Activated CD4-positive, alpha-beta T cell treated with anti-CD3 and anti-CD28 coated beads for 36 hours (primary cell): ENCODE data around the gene SAFB. TPM values are rescaled to one million over a fixed set of nuclear protein-coding genes. Genes with fewer than 3 reads are reported as not detected.
"Not testable (repeated sequence)": the region's sequence is repeated elsewhere in the genome, so short reads cannot be mapped to it uniquely, and the experiment has no call there.

Experiments
- ATAC-seq: fragments of 200-7000 bp; cut with Tn5 transposase; one replicate; pipeline ENCODE4 v1.10.0; 2021; ENCODE audit warnings: mild to moderate bottlenecking, moderate library complexity
- CTCF ChIA-PET: fragments of 350-600 bp; sonication (Branson Sonifier 250); formaldehyde crosslinking; loops from one replicate; lab custom pipeline; 2021; ENCODE audit warnings: antibody characterized with exemption; lab: Charles Lee
- POLR2A ChIA-PET: fragments of 350-600 bp; sonication (Branson Sonifier 250); formaldehyde crosslinking; loops from one replicate; lab custom pipeline; 2021; ENCODE audit warnings: antibody characterized with exemption, inconsistent platforms; lab: Charles Lee
- DNase-seq: peaks from one replicate; pipeline ENCODE4 v3.0.0-alpha.2; 2020
- H3K27ac Mint-ChIP-seq: one replicate; pipeline ENCODE4 v1.8.0; 2021; ENCODE audit warnings: mixed read lengths
- H3K27me3 Mint-ChIP-seq: one replicate; pipeline ENCODE4 v1.8.0; 2021; ENCODE audit warnings: mixed read lengths
- H3K36me3 Mint-ChIP-seq: one replicate; pipeline ENCODE4 v1.8.0; 2021; ENCODE audit warnings: low read depth, mixed read lengths
- H3K4me1 Mint-ChIP-seq: one replicate; pipeline ENCODE4 v1.8.0; 2021; ENCODE audit warnings: mixed read lengths
- H3K4me3 Mint-ChIP-seq: one replicate; pipeline ENCODE4 v1.8.0; 2021; ENCODE audit warnings: mild to moderate bottlenecking, moderate library complexity, mixed read lengths
- H3K9me3 Mint-ChIP-seq: one replicate; pipeline ENCODE4 v1.8.0; 2021; ENCODE audit warnings: low read depth, mixed read lengths
- intact Hi-C, 2 experiments: fragments of 100-400 bp; cut with DNase I in 1 of 2; cut with micrococcal nuclease in 1 of 2; formaldehyde crosslinking; loops; one replicate each; pipeline versions ENCODE4 v1.14.2 to v1.15.1; 2022 to 2024; cut with DNase I, micrococcal nuclease
- total RNA-seq, 2 experiments: library from RNA; stranded (reverse); gene quantifications; one replicate each; pipeline ENCODE4 v1.2.3, GENCODE V29; 2021

Gene SAFB
- total RNA-seq, 2 experiments from 2014 or later: 100 to 118 TPM

DNA sequence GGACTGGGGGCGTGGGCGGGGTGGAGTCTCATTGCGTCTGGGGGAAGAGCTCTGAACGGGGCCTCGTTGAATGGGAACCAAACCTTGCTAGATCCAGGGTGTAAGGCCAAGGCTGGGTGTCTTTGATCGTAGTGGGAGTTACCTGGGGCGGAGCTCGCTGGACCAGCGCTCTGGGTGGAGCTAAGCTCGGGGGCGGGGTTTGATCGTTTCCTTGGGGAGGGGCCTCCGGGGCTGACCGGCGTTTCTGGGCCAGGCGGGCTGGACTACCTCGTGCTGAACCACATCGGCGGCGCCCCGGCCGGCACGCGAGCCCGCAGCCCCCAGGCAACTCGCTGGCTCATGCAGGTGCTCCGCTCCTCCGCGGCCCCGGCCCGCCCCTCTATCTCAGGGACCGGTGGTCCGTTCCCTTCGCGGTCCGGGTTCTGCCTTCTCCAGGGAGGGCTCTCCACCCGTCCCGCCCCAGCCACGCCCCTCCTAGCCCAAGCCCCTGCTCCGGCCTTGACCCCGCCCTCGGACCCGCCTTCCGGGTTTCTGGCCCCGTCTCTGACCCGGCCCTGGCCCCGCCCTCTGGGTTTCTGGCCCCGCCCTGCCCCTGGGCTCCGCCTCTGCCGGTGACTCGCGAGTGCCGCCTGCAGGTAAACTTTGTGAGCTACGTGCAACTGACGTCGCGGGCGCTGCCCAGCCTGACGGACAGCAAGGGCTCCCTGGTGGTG lies 63.9 kb downstream of the SAFB start:
- peak overlapping the region; percentile 69 for H3K4me3 Mint-ChIP-seq

GRCh38 chr19:5687360-5688198 lies 64.7 kb downstream of the SAFB start:
- ATAC-seq (no peak), DNase-seq (no peak)
- ChIA-PET POLR2A (interaction anchor here (0.7 to 1.8 kb wide), 7 partner anchors 10 to 217 kb away, joined by 3 to 15 read pairs (median 3); partner anchors contain the start of genes CATSPERD, LONP1, SAFB and SAFB2), CTCF (interaction anchor here (0.6 to 2.1 kb wide), 9 partner anchors 12 to 119 kb away, joined by 3 to 14 read pairs (median 4); partner anchors contain the start of genes SAFB and SAFB2)
- Mint-ChIP-seq H3K4me3 (peak overlapping the region; percentile 69), H3K9me3 (no peaks in the 10 kb centered on the region), H3K27ac (no peak overlapping the region), H3K4me1 (peaks cover 19% of the 10 kb centered on the region), H3K36me3 (peaks cover 25% of the 10 kb centered on the region), H3K27me3 (no peaks in the 10 kb centered on the region)
- intact Hi-C loops: loop anchor here in 1 of 2 experiments (1.0 to 10.0 kb wide), 5 partner anchors 217 to 1703 kb away; partner anchors contain the start of genes EEF2, MPND, VMAC and ZBTB7A

More for the DNA sequence above, 63.9 kb downstream of the SAFB start:
- Mint-ChIP-seq H3K36me3 (peaks cover 18% of the 10 kb centered on the region), H3K27me3 (no peaks in the 10 kb centered on the region), H3K4me1 (peaks cover 18% of the 10 kb centered on the region), H3K27ac (peak overlapping the region; percentile 79), H3K9me3 (no peaks in the 10 kb centered on the region)
- POLR2A ChIA-PET: interaction anchor here (0.7 to 1.8 kb wide), 8 partner anchors 10 to 218 kb away, joined by 3 to 15 read pairs (median 6); partner anchors contain the start of genes CATSPERD, LONP1, SAFB and SAFB2
- intact Hi-C loops: loop anchor here in 1 of 2 experiments (1.0 to 10.0 kb wide), 7 partner anchors 103 to 1702 kb away; partner anchors contain the start of genes EEF2, MPND, VMAC and ZBTB7A
- CTCF ChIA-PET: interaction anchor here (0.6 to 2.1 kb wide), 8 partner anchors 11 to 118 kb away, joined by 3 to 14 read pairs (median 4); partner anchors contain the start of genes SAFB and SAFB2
- DNase-seq (peak; percentile 100), ATAC-seq (peak; percentile 61)

DNA sequence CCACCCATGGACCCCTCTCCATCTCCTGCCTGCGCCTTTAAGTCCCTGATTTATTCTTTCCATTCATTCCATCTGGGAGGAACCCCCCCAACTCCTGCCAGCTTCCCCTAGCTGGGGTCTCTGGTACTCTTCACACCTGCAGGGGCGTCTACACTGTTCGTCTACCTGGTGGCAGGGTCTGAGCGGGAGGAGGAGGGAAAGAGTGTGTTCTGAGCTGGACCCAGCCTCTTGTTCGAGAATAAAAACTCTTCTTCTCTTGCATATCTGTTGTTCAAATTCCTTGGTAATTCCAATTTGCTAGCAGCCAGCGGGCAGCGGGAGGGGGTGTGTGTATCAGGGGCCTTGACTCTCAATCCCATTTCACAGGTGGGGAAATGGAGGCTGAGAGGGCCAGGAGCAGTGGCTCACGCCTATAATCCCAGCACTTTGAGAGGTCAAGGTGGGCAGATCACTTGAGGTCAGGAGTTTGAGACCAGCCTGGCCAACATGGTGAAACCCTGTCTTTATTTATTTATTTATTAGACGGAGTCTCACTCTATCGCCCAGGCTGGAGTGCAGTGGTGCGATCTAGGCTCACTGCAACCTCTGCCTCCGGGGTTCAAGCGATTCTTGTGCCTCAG lies 65.5 kb downstream of the SAFB start:
- ATAC-seq, DNase-seq, H3K27me3 Mint-ChIP-seq, H3K9me3 Mint-ChIP-seq, POLR2A ChIA-PET, H3K27ac Mint-ChIP-seq: not testable (repeated sequence)
- CTCF ChIA-PET: interaction anchor here (0.8 to 2.4 kb wide), 3 partner anchors 23 to 66 kb away, joined by 3 to 32 read pairs (median 4); partner anchors contain the start of genes CATSPERD, LONP1, SAFB and SAFB2
- Mint-ChIP-seq H3K4me1 (peaks cover 21% of the 10 kb centered on the region), H3K4me3 (peak overlapping the region; percentile 48), H3K36me3 (peaks cover 33% of the 10 kb centered on the region)
- intact Hi-C loops: loop anchor here in 1 of 2 experiments (5.0 to 10.0 kb wide), 4 partner anchors 1344 to 1704 kb away; partner anchors contain the start of genes EEF2, MPND and ZBTB7A

DNA sequence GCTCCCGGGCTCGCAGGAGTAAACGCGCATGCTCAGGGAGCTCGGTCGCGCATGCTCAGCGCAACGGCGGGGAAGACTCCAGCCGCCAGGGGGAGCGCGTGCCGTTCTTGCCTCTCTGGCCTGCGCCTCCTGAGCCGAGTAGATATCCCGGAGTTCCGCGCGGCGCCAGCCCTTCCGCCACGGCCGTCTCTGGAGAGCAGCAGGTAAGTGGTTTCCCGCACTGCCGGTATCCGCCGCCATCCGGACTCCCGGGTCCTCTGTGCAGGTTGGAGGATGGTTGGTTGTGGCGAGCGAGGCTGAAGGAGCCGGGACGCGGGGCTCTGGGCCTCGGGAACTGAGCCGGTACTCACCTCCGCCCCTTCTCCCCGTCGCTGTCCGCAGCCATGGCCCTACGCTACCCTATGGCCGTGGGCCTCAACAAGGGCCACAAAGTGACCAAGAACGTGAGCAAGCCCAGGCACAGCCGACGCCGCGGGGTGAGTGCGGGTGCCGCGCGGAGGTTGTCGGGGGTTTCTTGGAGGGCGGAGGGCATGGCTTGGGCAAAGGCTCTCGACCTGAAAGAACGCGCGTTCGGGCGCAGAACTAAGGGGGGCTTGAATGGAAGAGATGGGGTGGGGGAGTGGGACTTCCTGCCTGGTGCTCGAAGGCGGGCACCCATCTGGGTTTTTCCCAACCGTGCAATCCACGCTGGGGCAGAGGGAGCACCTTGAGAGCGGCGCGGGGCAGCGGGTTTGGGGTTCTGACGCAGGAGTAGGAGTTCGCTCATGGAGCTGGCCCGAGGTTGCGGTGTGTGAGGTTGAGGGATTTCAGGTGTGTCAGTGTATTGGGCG lies 67.5 kb downstream of the SAFB start, which contains the start of gene RPL36:
Gene RPL36, plus strand, starts transcription at position 171 of the 830 bp plus-strand sequence. Its CDS starts 213 bp downstream, at position 384.
- ChIA-PET POLR2A (interaction anchor here (0.6 to 1.8 kb wide), 13 partner anchors 11 to 995 kb away, joined by 3 to 20 read pairs (median 5); partner anchors contain the start of genes CATSPERD, DUS3L, LONP1 and SAFB), CTCF (interaction anchor here (0.6 to 2.4 kb wide), 22 partner anchors 9 to 114 kb away, joined by 3 to 32 read pairs (median 4); partner anchors contain the start of genes CATSPERD, DUS3L, LONP1 and SAFB)
- H3K27me3 Mint-ChIP-seq: no peaks in the 10 kb centered on the region
- peak; percentile 54 for ATAC-seq
- H3K36me3 Mint-ChIP-seq: peaks cover 49% of the 10 kb centered on the region
- H3K9me3 Mint-ChIP-seq: no peaks in the 10 kb centered on the region
- H3K27ac Mint-ChIP-seq: peak within 1 kb of the TSS; percentile 96
- peak within 1 kb of the TSS; percentile 100 for H3K4me3 Mint-ChIP-seq
- peak; percentile 100 for DNase-seq
- intact Hi-C loops: loop anchor here (1.0 to 2.0 kb wide), 9 partner anchors 10 to 420 kb away; partner anchors contain the start of genes CATSPERD (in 2 of the 2), LONP1 (in 2 of the 2), MICOS13 (in 2 of the 2) and DUS3L (in 1 of the 2)
- H3K4me1 Mint-ChIP-seq: peaks cover 21% of the 10 kb centered on the region

- ATAC-seq (peak; percentile 4), DNase-seq (peak; percentile 86)
- no peaks in the 10 kb centered on the region for H3K9me3 Mint-ChIP-seq
- intact Hi-C loops: loop anchor here (1.0 to 2.0 kb wide), 9 partner anchors 11 to 419 kb away; partner anchors contain the start of genes CATSPERD (in 2 of the 2), LONP1 (in 2 of the 2), MICOS13 (in 2 of the 2) and DUS3L (in 1 of the 2)
- peaks cover 21% of the 10 kb centered on the region for H3K4me1 Mint-ChIP-seq
- H3K27ac Mint-ChIP-seq: peak overlapping the region; percentile 96
- H3K36me3 Mint-ChIP-seq: peaks cover 51% of the 10 kb centered on the region
- H3K27me3 Mint-ChIP-seq: no peaks in the 10 kb centered on the region
- CTCF ChIA-PET: interaction anchor here (0.5 to 1.6 kb wide), 5 partner anchors 27 to 1675 kb away, joined by 3 to 9 read pairs (median 3); partner anchors contain the start of genes CATSPERD, LONP1, SAFB and SAFB2
- POLR2A ChIA-PET: interaction anchor here (0.6 to 1.8 kb wide), 7 partner anchors 17 to 823 kb away, joined by 3 to 20 read pairs (median 3); partner anchors contain the start of genes CATSPERD, DUS3L, LONP1 and PLIN3
- H3K4me3 Mint-ChIP-seq: peak overlapping the region; percentile 100
Observed at GRCh38 chr19:5690955-5691821, 68.3 kb downstream of the SAFB start.

DNA sequence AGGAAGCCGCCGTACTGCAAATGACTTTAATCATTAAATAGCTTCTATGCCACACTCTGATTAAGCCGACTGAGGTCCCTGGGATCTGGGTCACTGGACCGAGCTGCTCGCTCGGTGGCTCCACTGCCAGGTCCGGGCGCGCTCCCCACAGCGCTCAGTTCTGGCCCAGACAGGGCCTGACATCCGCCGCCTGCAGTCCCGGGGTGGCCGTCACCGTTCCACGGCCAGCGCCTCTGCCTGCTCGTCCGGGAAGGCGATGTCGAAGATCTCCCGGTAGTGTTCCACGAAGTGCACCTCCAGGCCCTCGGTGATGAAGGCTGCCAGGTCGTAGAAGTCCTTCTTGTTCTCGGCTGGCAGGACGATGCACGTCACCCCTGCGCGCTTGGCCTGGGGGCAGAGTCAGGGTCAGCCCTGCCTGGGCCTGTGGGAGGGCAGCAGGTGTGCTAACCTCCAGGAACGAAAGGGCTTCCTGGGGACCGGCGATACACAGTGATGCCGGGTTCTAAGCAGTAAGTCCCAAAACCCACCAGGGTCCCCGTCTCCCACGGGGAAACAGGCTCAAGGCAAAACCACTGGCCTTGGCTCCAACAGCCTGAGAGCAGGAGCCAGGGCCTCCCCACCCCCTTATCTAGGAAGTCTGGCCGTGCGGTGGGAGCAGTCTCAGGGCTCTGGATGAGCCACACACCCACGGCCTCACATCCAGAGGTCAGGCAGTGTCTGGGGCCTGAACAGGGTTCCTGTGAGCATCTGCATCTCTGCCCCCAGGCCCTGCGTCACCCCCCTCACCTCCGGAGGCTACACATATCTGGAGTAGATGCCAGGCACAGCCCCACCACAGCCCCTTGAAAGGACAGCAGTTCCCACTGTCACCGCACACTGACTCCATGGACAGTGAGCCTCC lies 69.2 kb downstream of the SAFB start:
- ChIA-PET POLR2A (interaction anchor here (0.6 to 1.8 kb wide), 6 partner anchors 16 to 99 kb away, joined by 3 to 20 read pairs (median 3); partner anchors contain the start of genes CATSPERD, DUS3L, LONP1 and SAFB), CTCF (interaction anchor here (0.5 to 1.6 kb wide), 2 partner anchors 27 to 1674 kb away, joined by 3 to 9 read pairs; no protein-coding TSS in a partner anchor)
- no peak for ATAC-seq
- peak overlapping the region; percentile 86 for H3K27ac Mint-ChIP-seq
- no peaks in the 10 kb centered on the region for H3K9me3 Mint-ChIP-seq
- H3K36me3 Mint-ChIP-seq: peaks cover 57% of the 10 kb centered on the region
- peak overlapping the region; percentile 100 for H3K4me3 Mint-ChIP-seq
- DNase-seq: peak; percentile 57
- intact Hi-C loops: loop anchor here in 1 of 2 experiments (2.0 kb wide), 1 partner anchor 99 kb away; the partner anchor contains the start of gene DUS3L
- H3K27me3 Mint-ChIP-seq: no peaks in the 10 kb centered on the region
- peaks cover 21% of the 10 kb centered on the region for H3K4me1 Mint-ChIP-seq

DNA sequence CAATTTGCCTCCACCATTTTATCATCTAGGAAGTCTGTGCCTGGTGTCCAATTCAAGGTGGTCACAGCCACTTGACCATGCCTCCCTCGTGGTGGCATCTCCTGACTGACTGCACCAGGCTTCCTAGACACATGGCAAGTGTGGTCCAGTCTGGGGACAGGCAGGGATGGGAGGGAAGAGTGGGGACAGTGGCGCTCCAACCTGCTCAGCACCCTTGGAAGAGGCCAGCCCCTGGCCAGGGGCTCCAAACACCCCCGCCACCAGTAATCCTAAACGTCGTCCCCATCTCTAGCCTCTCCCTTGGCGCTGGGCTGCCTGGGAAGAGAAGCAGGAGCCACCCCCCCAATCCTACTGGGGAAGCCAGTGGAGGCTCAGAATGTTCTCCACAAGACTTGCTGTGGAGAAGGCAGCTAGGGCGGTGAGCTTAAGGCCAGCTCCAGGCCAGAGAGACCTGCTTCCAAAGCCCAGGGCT lies 69.9 kb downstream of the SAFB start:
- no peaks in the 10 kb centered on the region for H3K27me3 Mint-ChIP-seq
- intact Hi-C loops: no loop called here
- H3K9me3 Mint-ChIP-seq: no peaks in the 10 kb centered on the region
- ChIA-PET CTCF (no interaction called here), POLR2A (interaction anchor here (0.6 to 1.1 kb wide), 3 partner anchors 15 to 32 kb away, joined by 3 to 4 read pairs (median 3); no protein-coding TSS in a partner anchor)
- peaks cover 57% of the 10 kb centered on the region for H3K36me3 Mint-ChIP-seq
- ATAC-seq: no peak
- H3K4me3 Mint-ChIP-seq: peak overlapping the region; percentile 100
- H3K4me1 Mint-ChIP-seq: peaks cover 21% of the 10 kb centered on the region
- peak overlapping the region; percentile 86 for H3K27ac Mint-ChIP-seq
- no peak for DNase-seq
